Activated B cell treated with CpG ODN at 0.5 μM for 24 hours (primary cell): ENCODE measurements around the gene ATP13A5. TPM values are rescaled to one million over a fixed set of nuclear protein-coding genes. Genes with fewer than 3 reads are reported as not detected.

Experiments
- ATAC-seq: fragments of 200-7000 bp; cut with Tn5 transposase; one replicate; pipeline ENCODE4 v1.10.0; 2021; ENCODE audit warnings: low read depth, mild to moderate bottlenecking, moderate library complexity
- CTCF ChIA-PET: fragments of 350-600 bp; sonication (Branson Sonifier 250); formaldehyde crosslinking; loops from one replicate; lab custom pipeline; 2021; ENCODE audit warnings: antibody characterized with exemption; lab: Charles Lee
- POLR2A ChIA-PET: fragments of 350-600 bp; sonication (Branson Sonifier 250); formaldehyde crosslinking; loops from one replicate; lab custom pipeline; 2021; ENCODE audit warnings: antibody characterized with exemption; lab: Charles Lee
- DNase-seq: peaks from one replicate; pipeline ENCODE4 v3.0.0; 2022
- H3K27ac Mint-ChIP-seq: one replicate; pipeline ENCODE4 v1.8.0; 2020; ENCODE audit warnings: mixed read lengths
- H3K27me3 Mint-ChIP-seq: one replicate; pipeline ENCODE4 v1.8.0; 2021; ENCODE audit warnings: mixed read lengths
- H3K36me3 Mint-ChIP-seq: one replicate; pipeline ENCODE4 v1.8.0; 2021; ENCODE audit warnings: low read depth, mixed read lengths
- H3K4me1 Mint-ChIP-seq: one replicate; pipeline ENCODE4 v1.8.0; 2021; ENCODE audit warnings: mixed read lengths
- H3K4me3 Mint-ChIP-seq: one replicate; pipeline ENCODE4 v1.8.0; 2020; ENCODE audit warnings: mild to moderate bottlenecking, mixed read lengths
- H3K9me3 Mint-ChIP-seq: one replicate; pipeline ENCODE4 v1.8.0; 2020; ENCODE audit warnings: mixed read lengths
- intact Hi-C: fragments of 100-400 bp; cut with micrococcal nuclease; formaldehyde crosslinking; loops from one replicate; pipeline ENCODE4 v1.15.1; 2024
- total RNA-seq: library from RNA; stranded (reverse); gene quantifications from 2 replicates; pipeline ENCODE4 v1.2.3, GENCODE V29; 2022
- TF ChIP-seq, protein P1 (sequence below): fragments of 200-600 bp; IDR thresholded peaks from one replicate; pipeline ENCODE4 v1.8.0; 2022; ENCODE audit warnings: antibody characterized with exemption, mild to moderate bottlenecking

Gene ATP13A5
- total RNA-seq, 1 donor from 2014 or later: not detected

- no peak for ATAC-seq
- intact Hi-C loops: no loop called here
- H3K4me1 Mint-ChIP-seq: no peaks in the 10 kb centered on the region
- no peaks in the 10 kb centered on the region for H3K36me3 Mint-ChIP-seq
- CTCF ChIA-PET: no interaction called here
- TF ChIP-seq, protein P1, sequence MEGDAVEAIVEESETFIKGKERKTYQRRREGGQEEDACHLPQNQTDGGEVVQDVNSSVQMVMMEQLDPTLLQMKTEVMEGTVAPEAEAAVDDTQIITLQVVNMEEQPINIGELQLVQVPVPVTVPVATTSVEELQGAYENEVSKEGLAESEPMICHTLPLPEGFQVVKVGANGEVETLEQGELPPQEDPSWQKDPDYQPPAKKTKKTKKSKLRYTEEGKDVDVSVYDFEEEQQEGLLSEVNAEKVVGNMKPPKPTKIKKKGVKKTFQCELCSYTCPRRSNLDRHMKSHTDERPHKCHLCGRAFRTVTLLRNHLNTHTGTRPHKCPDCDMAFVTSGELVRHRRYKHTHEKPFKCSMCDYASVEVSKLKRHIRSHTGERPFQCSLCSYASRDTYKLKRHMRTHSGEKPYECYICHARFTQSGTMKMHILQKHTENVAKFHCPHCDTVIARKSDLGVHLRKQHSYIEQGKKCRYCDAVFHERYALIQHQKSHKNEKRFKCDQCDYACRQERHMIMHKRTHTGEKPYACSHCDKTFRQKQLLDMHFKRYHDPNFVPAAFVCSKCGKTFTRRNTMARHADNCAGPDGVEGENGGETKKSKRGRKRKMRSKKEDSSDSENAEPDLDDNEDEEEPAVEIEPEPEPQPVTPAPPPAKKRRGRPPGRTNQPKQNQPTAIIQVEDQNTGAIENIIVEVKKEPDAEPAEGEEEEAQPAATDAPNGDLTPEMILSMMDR: no peak
- no peak for DNase-seq
- peaks cover 5% of the 10 kb centered on the region for H3K27me3 Mint-ChIP-seq
- POLR2A ChIA-PET: no interaction called here
- no peaks in the 10 kb centered on the region for H3K9me3 Mint-ChIP-seq
- H3K4me3 Mint-ChIP-seq: no peak overlapping the region
- H3K27ac Mint-ChIP-seq: no peak overlapping the region
Observed at GRCh38 chr3:193389335-193389734, 10.8 kb upstream of the ATP13A5 start.

- Mint-ChIP-seq H3K27ac (no peak overlapping the region), H3K36me3 (no peaks in the 10 kb centered on the region), H3K4me3 (no peak overlapping the region), H3K4me1 (no peaks in the 10 kb centered on the region), H3K27me3 (peaks cover 5% of the 10 kb centered on the region), H3K9me3 (no peaks in the 10 kb centered on the region)
- no peak for ATAC-seq
- ChIA-PET POLR2A (no interaction called here), CTCF (no interaction called here)
- no peak for DNase-seq
- intact Hi-C loops: no loop called here
- TF ChIP-seq, protein P1: no peak
Observed at GRCh38 chr3:193388361-193388760, 9.8 kb upstream of the ATP13A5 start.

- Mint-ChIP-seq H3K4me3 (no peak overlapping the region), H3K9me3 (no peaks in the 10 kb centered on the region), H3K36me3 (no peaks in the 10 kb centered on the region), H3K4me1 (no peaks in the 10 kb centered on the region), H3K27ac (no peak overlapping the region), H3K27me3 (peaks cover 7% of the 10 kb centered on the region)
- TF ChIP-seq, protein P1: no peak
- no peak for DNase-seq
- ChIA-PET POLR2A (no interaction called here), CTCF (no interaction called here)
- intact Hi-C loops: no loop called here
- ATAC-seq: no peak
Observed at GRCh38 chr3:193387596-193387995, 9.0 kb upstream of the ATP13A5 start.

DNA sequence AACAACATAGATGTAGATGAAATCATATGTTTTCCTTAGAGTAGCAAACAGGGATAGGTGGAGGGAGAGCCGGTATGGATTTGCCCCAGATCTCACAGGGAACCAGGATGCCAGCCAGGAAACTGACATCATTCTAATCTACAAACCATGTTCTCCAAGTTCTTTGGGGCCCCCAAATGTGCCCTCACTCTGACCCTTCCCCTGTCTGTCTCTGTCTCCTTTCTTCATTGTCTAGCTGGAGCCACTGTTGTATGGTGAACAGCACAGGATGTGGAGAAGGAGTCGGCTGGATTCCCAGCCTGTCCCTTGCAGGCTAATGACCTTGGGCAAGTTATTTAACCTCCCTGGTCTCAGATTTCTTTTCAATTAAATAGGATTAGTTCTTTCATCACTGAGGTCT, 962 bp downstream of the ATP13A5 start:
- Mint-ChIP-seq H3K9me3 (no peaks in the 10 kb centered on the region), H3K27me3 (peaks cover 4% of the 10 kb centered on the region), H3K4me3 (no peak overlapping the region), H3K27ac (no peak overlapping the region), H3K4me1 (peaks cover 2% of the 10 kb centered on the region), H3K36me3 (no peaks in the 10 kb centered on the region)
- DNase-seq: no peak
- intact Hi-C loops: no loop called here
- TF ChIP-seq, protein P1: no peak
- ATAC-seq: no peak
- POLR2A ChIA-PET: no interaction called here
- CTCF ChIA-PET: no interaction called here

DNA sequence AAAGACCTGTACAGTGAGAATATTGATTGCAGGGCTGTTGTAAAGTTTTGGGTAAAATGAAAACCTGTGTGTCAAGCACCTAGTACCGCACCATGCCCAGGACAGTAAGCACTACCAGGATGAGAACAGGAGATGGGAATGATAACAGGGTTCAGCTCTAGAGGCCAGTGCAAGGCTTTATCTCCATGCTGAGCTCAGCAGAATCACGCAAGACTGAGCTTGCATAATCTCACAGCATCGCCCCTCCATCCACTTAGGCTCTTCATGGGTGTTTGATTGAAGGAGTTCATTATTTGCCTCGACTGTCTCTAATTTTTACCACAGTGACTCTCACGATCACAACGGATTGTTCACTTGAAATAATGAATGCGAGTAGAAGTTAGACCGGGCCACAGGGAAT, 2.9 kb downstream of the ATP13A5 start:
- TF ChIP-seq, protein P1: no peak
- H3K4me3 Mint-ChIP-seq: no peak overlapping the region
- ATAC-seq (no peak), DNase-seq (no peak)
- no peaks in the 10 kb centered on the region for H3K9me3 Mint-ChIP-seq
- POLR2A ChIA-PET: no interaction called here
- CTCF ChIA-PET: no interaction called here
- no peaks in the 10 kb centered on the region for H3K36me3 Mint-ChIP-seq
- H3K4me1 Mint-ChIP-seq: peaks cover 2% of the 10 kb centered on the region
- no peak overlapping the region for H3K27ac Mint-ChIP-seq
- peaks cover 6% of the 10 kb centered on the region for H3K27me3 Mint-ChIP-seq
- intact Hi-C loops: no loop called here
